HG02588 (cell line): ENCODE results near the gene SSX2.
"Not testable (repeated sequence)": the region's sequence is repeated elsewhere in the genome, so short reads cannot be mapped to it uniquely, and the experiment has no call there.

Experiments used
- ATAC-seq: cut with Tn5 transposase; IDR thresholded peaks from one replicate; pipeline ENCODE4 v1.9.1; 2021; ENCODE audit warnings: mild to moderate bottlenecking, moderate library complexity; ENCODE audit not compliant: unreplicated experiment

Gene SSX2

GRCh38 chrX:52707078-52707477 lies at the start of gene SSX2:
Gene SSX2 (minus strand): TSS chrX:52707178. CDS start chrX:52705749, 1,429 bp downstream.
- ATAC-seq: not testable (repeated sequence)

- not testable (repeated sequence) for ATAC-seq
Observed at GRCh38 chrX:52750952-52751351, 44.0 kb upstream of the SSX2 start, which contains the start of gene SSX2B. Gene SSX2B (plus strand): TSS chrX:52751252. CDS start chrX:52752681, 1,429 bp downstream.

- not testable (repeated sequence) for ATAC-seq
Observed at GRCh38 chrX:52692034-52692433, 14.9 kb downstream of the SSX2 start.

GRCh38 chrX:52662218-52662617 lies 44.8 kb downstream of the SSX2 start:
- not testable (repeated sequence) for ATAC-seq

- not testable (repeated sequence) for ATAC-seq
Observed at GRCh38 chrX:52655475-52655874, 51.5 kb downstream of the SSX2 start.

GRCh38 chrX:52654800-52655199 lies 52.2 kb downstream of the SSX2 start, which contains the start of gene SSX7:
Gene SSX7 (minus strand): TSS chrX:52654900. CDS start chrX:52653472, 1,428 bp downstream.
- ATAC-seq: not testable (repeated sequence)

GRCh38 chrX:52650676-52651075 lies 56.3 kb downstream of the SSX2 start:
- ATAC-seq: not testable (repeated sequence)

GRCh38 chrX:52648956-52649355 lies 58.0 kb downstream of the SSX2 start:
- ATAC-seq: not testable (repeated sequence)
